Natural killer cell treated with Interleukin-12 subunit alpha and Interleukin-12 subunit beta and Interleukin-15 and Interleukin-18, amount 100 ng/mL, for 72 hours (primary cell): ENCODE data around the gene WNT9B. TPM values are rescaled to one million over a fixed set of nuclear protein-coding genes. Genes with fewer than 3 reads are reported as not detected.
"Not testable (repeated sequence)": the region's sequence is repeated elsewhere in the genome, so short reads cannot be mapped to it uniquely, and the experiment has no call there.

Source experiments
- ATAC-seq, 2 donors: fragments of 150-1000 bp; cut with Tn5 transposase in 1 of 2; sonication (Bioruptor Pico), chemical (Tn5 transposase) in 1 of 2; 2 replicates each; pipeline ENCODE4 v1.10.0; 2021
- DNase-seq: peaks from one replicate; pipeline ENCODE4 v3.0.0; 2022; ENCODE audit warnings: low spot score
- H3K27ac Mint-ChIP-seq, 2 donors: 1 replicate in 1 of 2; 2 replicates in 1 of 2; pipeline ENCODE4 v1.8.0; 2022; ENCODE audit warnings: mixed read lengths in 2 of 2, mild to moderate bottlenecking in 1 of 2, moderate library complexity in 1 of 2
- H3K27me3 Mint-ChIP-seq, 2 donors: 1 replicate in 1 of 2; 2 replicates in 1 of 2; pipeline ENCODE4 v1.8.0; 2022; ENCODE audit warnings: mixed read lengths in 2 of 2
- H3K36me3 Mint-ChIP-seq: one replicate; pipeline ENCODE4 v1.8.0; 2022; ENCODE audit warnings: mixed read lengths
- H3K4me1 Mint-ChIP-seq, 2 donors: 1 replicate in 1 of 2; 2 replicates in 1 of 2; pipeline ENCODE4 v1.8.0; 2022; ENCODE audit warnings: low read depth in 2 of 2, mixed read lengths in 2 of 2, mild to moderate bottlenecking in 1 of 2
- H3K4me3 Mint-ChIP-seq: one replicate; pipeline ENCODE4 v1.8.0; 2022; ENCODE audit warnings: mixed read lengths
- H3K9me3 Mint-ChIP-seq: 2 replicates; pipeline ENCODE4 v1.8.0; 2022; ENCODE audit warnings: mixed read lengths
- total RNA-seq, 2 donors: library from RNA; stranded (reverse); gene quantifications; one replicate each; pipeline ENCODE4 v1.2.3, GENCODE V29; 2022

WNT9B gene
- total RNA-seq, 2 donors from 2014 or later: not detected

DNA sequence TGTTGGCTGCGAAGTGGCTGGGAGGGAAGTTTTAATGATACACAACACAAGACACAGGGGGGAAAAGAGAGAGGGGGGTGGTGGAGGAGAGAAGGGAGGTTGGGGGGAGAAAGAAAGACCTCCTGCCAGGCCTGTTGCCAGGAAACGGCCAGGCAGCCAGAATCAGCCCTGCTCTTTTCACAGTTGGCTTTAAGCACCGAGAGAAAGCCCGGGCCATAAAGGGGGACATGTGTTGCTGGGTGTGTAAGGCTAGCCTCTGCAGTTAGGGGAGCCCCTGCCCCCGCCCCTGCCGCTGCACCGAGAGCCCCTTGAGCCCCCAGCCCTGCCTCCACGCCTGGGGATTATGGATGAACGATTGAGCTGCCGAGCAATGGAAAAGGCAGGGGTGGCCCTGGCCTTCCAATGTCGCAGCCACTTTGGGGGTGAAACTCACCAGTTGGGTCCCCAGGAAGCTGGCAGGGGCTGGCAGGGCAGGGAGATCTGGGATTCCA, 19.0 kb upstream of the WNT9B start:
- H3K27ac Mint-ChIP-seq: no peak overlapping the region
- H3K4me3 Mint-ChIP-seq: no peak overlapping the region
- no peaks in the 10 kb centered on the region for H3K9me3 Mint-ChIP-seq
- H3K4me1 Mint-ChIP-seq: peaks cover 7 to 8% of the 10 kb centered on the region in 2 donors
- peaks cover 0 to 17% of the 10 kb centered on the region in 2 donors for H3K27me3 Mint-ChIP-seq
- no peaks in the 10 kb centered on the region for H3K36me3 Mint-ChIP-seq
- ATAC-seq: no peak
- no peak for DNase-seq

- Mint-ChIP-seq H3K4me1 (peaks cover 7 to 8% of the 10 kb centered on the region in 2 donors), H3K4me3 (no peak overlapping the region), H3K9me3 (no peaks in the 10 kb centered on the region), H3K36me3 (no peaks in the 10 kb centered on the region), H3K27me3 (peaks cover 0 to 18% of the 10 kb centered on the region in 2 donors), H3K27ac (no peak overlapping the region)
- DNase-seq (no peak), ATAC-seq (no peak)
Observed at GRCh38 chr17:46832945-46833839, 18.2 kb upstream of the WNT9B start.

DNA sequence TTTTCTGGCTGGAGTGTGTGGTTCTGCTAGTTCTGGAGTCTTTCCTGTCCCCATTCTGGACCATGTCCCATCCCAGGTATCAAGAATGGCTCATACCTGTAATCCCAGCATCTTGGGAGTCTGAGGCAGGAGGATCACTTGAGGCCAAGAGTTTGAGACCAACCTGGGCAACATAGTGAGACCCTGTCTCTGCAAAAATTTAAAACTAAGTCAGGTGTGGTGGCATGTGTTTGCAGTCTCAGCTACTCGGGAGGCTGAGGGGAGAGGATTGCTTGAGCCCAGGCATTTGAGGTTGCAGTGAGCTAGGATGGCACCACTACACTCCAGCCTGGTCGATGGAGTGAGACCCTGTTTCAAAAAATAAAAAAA, 17.6 kb upstream of the WNT9B start:
- peaks cover 7 to 8% of the 10 kb centered on the region in 2 donors for H3K4me1 Mint-ChIP-seq
- peaks cover 0 to 18% of the 10 kb centered on the region in 2 donors for H3K27me3 Mint-ChIP-seq
- H3K9me3 Mint-ChIP-seq: no peaks in the 10 kb centered on the region

GRCh38 chr17:46834846-46835245, 16.5 kb upstream of the WNT9B start:
- H3K4me1 Mint-ChIP-seq: peaks cover 7 to 8% of the 10 kb centered on the region in 2 donors
- ATAC-seq: no peak
- H3K4me3 Mint-ChIP-seq: no peak overlapping the region
- peaks cover 0 to 16% of the 10 kb centered on the region in 2 donors for H3K27me3 Mint-ChIP-seq
- DNase-seq: peak; percentile 12
- no peak overlapping the region for H3K27ac Mint-ChIP-seq
- H3K36me3 Mint-ChIP-seq: no peaks in the 10 kb centered on the region
- H3K9me3 Mint-ChIP-seq: no peaks in the 10 kb centered on the region

More for the DNA sequence above, 17.6 kb upstream of the WNT9B start:
- no peak overlapping the region for H3K4me3 Mint-ChIP-seq
- no peak overlapping the region for H3K27ac Mint-ChIP-seq
- no peak for ATAC-seq
- no peak for DNase-seq
- no peaks in the 10 kb centered on the region for H3K36me3 Mint-ChIP-seq

DNA sequence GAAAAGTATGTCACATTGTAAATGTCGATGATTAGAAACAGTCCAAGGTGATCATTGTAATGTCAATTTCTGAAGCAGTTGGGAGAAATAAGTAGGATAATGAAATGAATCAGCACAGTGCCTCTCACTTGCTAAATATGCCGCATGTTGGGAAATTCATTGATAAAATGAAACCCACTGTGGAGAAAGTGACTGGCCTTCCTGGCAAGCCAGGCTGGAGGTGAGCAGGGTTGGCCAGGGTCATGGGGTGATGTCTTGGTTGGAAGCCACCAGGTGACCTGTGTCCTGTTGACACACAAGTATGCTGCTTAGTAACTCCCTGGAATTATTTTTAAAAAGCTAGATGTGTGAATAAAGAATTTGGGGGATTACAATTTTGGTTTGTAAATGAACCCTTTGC, 14.9 kb upstream of the WNT9B start:
- ATAC-seq (peak in 1 of 2 donors; percentile 43), DNase-seq (no peak)
- peaks cover 7 to 11% of the 10 kb centered on the region in 2 donors for H3K4me1 Mint-ChIP-seq
- H3K27ac Mint-ChIP-seq: peak overlapping the region in 1 of 2 donors; percentile 80
- H3K4me3 Mint-ChIP-seq: no peak overlapping the region
- H3K36me3 Mint-ChIP-seq: no peaks in the 10 kb centered on the region
- H3K9me3 Mint-ChIP-seq: no peaks in the 10 kb centered on the region
- H3K27me3 Mint-ChIP-seq: peaks cover 8 to 24% of the 10 kb centered on the region in 2 donors

- no peak overlapping the region for H3K27ac Mint-ChIP-seq
- H3K27me3 Mint-ChIP-seq: peaks cover 12 to 22% of the 10 kb centered on the region in 2 donors
- DNase-seq: peak; percentile 23
- no peaks in the 10 kb centered on the region for H3K9me3 Mint-ChIP-seq
- H3K4me3 Mint-ChIP-seq: no peak overlapping the region
- ATAC-seq: no peak
- peaks cover under 1% of the 10 kb centered on the region for H3K36me3 Mint-ChIP-seq
- peaks cover 7 to 11% of the 10 kb centered on the region in 2 donors for H3K4me1 Mint-ChIP-seq
Observed at GRCh38 chr17:46837521-46837920, 13.9 kb upstream of the WNT9B start.

- no peak overlapping the region for H3K4me3 Mint-ChIP-seq
- peak; percentile 22 for DNase-seq
- H3K4me1 Mint-ChIP-seq: peaks cover 7 to 11% of the 10 kb centered on the region in 2 donors
- no peak for ATAC-seq
- no peak overlapping the region for H3K27ac Mint-ChIP-seq
- peaks cover 24 to 30% of the 10 kb centered on the region in 2 donors for H3K27me3 Mint-ChIP-seq
- H3K9me3 Mint-ChIP-seq: peaks cover 9% of the 10 kb centered on the region
- H3K36me3 Mint-ChIP-seq: peaks cover 12% of the 10 kb centered on the region
Observed at GRCh38 chr17:46839211-46839610, 12.2 kb upstream of the WNT9B start.

DNA sequence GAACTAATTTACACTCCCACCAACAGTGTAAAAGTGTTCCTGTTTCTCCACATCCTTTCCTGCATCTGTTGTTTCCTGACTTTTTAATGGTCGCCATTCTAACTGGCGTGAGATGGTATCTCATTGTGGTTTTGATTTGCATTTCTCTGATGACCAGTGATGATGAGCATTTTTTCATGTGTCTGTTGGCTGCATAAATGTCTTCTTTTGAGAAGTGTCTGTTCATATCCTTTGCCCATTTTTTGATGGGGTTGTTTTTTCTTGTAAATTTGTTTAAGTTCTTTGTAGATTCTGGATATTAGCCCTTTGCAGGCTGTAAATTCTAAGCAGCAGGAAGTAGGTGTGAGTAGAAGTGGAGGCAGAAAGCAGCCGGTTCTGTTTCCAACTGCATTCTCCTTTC, 10.8 kb upstream of the WNT9B start:
- not testable (repeated sequence) for H3K4me3 Mint-ChIP-seq, DNase-seq, ATAC-seq, H3K27ac Mint-ChIP-seq, H3K9me3 Mint-ChIP-seq
- peaks cover 29 to 33% of the 10 kb centered on the region in 2 donors for H3K27me3 Mint-ChIP-seq
- H3K36me3 Mint-ChIP-seq: peaks cover 16% of the 10 kb centered on the region
- H3K4me1 Mint-ChIP-seq: peaks cover 7 to 11% of the 10 kb centered on the region in 2 donors

DNA sequence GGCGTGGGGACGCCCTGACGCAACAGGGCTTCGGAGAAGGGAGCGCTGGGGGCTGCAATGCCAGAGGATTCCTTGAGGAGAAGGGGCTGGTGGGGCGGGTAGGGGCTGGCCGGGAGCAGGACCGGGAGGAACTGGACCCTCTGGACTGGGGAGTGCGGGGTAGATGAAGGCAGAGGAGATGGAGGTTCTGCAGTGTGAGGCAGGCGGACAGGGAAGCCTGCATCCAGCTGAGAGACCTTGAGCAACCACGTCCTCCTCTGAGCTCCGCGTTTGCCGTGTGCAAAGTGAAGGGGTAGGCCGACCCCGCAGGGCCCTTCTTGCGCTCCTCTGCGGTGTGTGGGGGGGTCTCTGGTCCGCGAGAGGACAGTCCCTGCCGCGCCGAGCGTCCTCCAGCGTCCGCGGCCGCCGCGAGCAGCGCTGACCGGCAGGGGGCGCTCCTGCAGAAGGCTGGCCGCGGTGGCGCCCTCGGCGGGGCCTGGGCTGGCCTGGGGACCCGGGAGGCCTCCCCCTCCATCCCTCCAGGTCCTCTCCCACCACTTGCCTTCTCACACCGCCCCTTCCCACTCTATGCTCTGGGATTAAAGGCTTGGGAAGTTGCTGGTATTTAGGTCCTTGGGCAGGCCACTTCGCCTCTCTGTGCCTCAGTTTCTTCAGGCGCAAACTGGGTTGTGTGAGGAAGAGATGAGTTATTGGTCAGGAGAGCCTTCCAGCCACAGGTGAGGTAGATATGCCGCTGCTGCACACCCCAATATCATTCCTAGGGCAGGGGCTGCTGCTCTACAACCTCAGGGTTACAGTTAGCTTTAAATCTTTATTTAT, 9.6 kb upstream of the WNT9B start:
- peaks cover 0 to 3% of the 10 kb centered on the region in 2 donors for H3K4me1 Mint-ChIP-seq
- peaks cover 25 to 33% of the 10 kb centered on the region in 2 donors for H3K27me3 Mint-ChIP-seq
- peaks cover 16% of the 10 kb centered on the region for H3K36me3 Mint-ChIP-seq
- H3K9me3 Mint-ChIP-seq: peaks cover 9% of the 10 kb centered on the region
- no peak overlapping the region for H3K27ac Mint-ChIP-seq
- H3K4me3 Mint-ChIP-seq: no peak overlapping the region
- DNase-seq (peak; percentile 59), ATAC-seq (peak in 1 of 2 donors; percentile 33)

GRCh38 chr17:46842835-46843234, 8.5 kb upstream of the WNT9B start:
- ATAC-seq (no peak), DNase-seq (peak; percentile 51)
- H3K4me1 Mint-ChIP-seq: peaks cover 0 to 3% of the 10 kb centered on the region in 2 donors
- peaks cover 16% of the 10 kb centered on the region for H3K36me3 Mint-ChIP-seq
- no peak overlapping the region for H3K4me3 Mint-ChIP-seq
- H3K9me3 Mint-ChIP-seq: peaks cover 9% of the 10 kb centered on the region
- H3K27ac Mint-ChIP-seq: no peak overlapping the region
- peaks cover 33 to 43% of the 10 kb centered on the region in 2 donors for H3K27me3 Mint-ChIP-seq

DNA sequence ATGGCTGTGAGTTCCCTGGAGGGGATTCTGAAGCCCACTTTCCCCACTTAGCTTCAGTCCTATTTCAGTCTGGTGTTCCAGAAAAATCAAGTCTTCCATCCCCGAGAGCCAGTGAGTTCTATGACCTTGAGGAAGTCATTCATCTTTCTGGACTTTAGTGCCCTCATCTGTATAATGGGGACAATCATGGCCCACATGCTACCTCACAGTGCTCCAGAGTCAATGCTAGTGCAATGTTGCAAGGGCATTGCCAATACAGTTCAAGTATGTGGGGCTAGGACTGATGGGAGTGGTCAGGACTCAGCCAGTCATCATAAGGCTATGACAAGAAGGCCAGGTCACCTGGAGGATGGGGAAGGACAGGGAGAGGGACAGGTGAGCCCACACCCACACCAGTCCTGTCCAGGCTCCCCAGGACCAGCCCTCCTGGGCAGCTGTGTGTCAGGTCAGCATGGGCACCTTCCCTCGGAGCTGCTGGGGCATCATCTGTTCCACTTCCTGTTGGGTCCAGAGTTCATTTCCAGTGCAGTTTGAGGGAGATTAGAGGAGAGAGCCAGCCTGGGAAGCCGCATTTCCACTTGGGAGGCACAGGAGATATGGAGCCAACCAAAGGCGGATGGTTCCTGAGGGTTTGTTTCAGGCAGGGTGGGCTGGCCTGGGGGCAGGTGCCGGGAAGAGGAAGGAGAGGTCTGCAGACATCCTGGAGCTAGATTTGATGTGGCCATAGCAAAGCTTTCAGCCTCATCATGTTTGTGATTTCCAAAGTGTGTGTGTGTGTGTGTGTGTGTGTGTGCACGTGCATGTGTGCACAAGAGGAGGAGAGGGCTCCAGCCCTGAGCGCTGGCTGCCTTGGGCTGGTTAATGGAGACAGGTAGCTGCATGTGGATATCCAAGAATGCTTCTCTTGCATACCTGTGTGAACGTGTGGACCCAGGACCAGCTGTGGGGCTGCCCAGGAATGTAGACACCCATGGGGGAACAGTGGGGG, 3.9 kb upstream of the WNT9B start:
- Mint-ChIP-seq H3K4me3 (no peak overlapping the region), H3K4me1 (no peaks in the 10 kb centered on the region), H3K9me3 (peaks cover 9% of the 10 kb centered on the region), H3K27ac (no peak overlapping the region), H3K36me3 (peaks cover 16% of the 10 kb centered on the region), H3K27me3 (peaks cover 50 to 67% of the 10 kb centered on the region in 2 donors)
- ATAC-seq (no peak), DNase-seq (no peak)

DNA sequence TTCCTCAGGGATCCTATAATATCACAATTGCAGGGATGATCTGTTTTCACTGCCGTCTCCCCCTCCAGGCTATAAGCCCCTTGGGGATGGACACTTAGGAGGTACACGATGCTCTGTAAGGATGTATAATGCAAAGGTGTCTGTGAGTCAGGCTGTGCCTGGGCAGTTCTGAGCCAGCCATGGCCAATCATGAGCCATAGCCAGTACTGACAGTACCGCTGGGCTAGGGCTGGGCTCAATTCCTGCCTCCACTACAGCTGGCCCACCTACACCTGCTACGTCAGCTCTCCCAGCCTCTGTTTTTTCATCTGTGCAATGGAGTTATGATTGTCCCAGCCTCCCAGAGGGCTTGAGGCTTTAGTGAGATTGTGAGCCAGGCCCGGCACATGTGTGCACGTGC, 2.8 kb upstream of the WNT9B start:
- peaks cover under 1% of the 10 kb centered on the region for H3K9me3 Mint-ChIP-seq
- DNase-seq (no peak), ATAC-seq (peak in 1 of 2 donors; percentile 34)
- H3K4me3 Mint-ChIP-seq: no peak overlapping the region
- peaks cover 49 to 66% of the 10 kb centered on the region in 2 donors for H3K27me3 Mint-ChIP-seq
- no peak overlapping the region for H3K27ac Mint-ChIP-seq
- peaks cover 6% of the 10 kb centered on the region for H3K36me3 Mint-ChIP-seq
- no peaks in the 10 kb centered on the region for H3K4me1 Mint-ChIP-seq

DNA sequence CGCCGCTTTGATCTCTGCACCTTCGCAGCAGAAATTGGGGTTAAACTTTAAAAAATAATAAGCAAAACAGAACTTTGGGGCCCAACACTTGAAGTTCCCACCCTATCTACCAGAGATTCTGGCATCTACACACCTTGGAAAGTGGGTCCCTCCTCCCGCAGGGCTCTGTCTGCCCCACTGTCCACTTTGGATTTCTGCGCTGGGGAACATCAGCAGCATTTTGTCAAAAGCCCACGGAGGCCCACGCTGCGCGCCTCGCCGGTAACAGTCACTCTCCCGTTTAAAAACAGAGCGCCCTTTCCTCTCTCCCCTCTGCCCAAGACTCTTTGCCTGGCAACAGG, 725 bp upstream of the WNT9B start:
- H3K4me3 Mint-ChIP-seq: no peak overlapping the region

More for the DNA sequence above, 725 bp upstream of the WNT9B start:
- DNase-seq (no peak), ATAC-seq (no peak)
- H3K27ac Mint-ChIP-seq: no peak overlapping the region
- H3K36me3 Mint-ChIP-seq: no peaks in the 10 kb centered on the region
- H3K27me3 Mint-ChIP-seq: peaks cover 49 to 63% of the 10 kb centered on the region in 2 donors
- H3K9me3 Mint-ChIP-seq: no peaks in the 10 kb centered on the region
- no peaks in the 10 kb centered on the region for H3K4me1 Mint-ChIP-seq
